HL-60 (cell line): ENCODE results near the gene TRPM6.
A peak's percentile ranks its signal among the peaks of the same experiment; 100 is the strongest.

Experiments used
- DNase-seq, 2 experiments: peaks; one replicate each; pipeline ENCODE4 v3.0.0-alpha.2; 2010 to 2020; ENCODE audit warnings: low read depth in 1 of 2, low spot score in 1 of 2
- H3K27ac ChIP-seq: fragments of 250-450 bp; sonication (Bioruptor Pico); replicated peaks from 2 replicates; pipeline ENCODE4 v1.5.1; 2020; ENCODE audit warnings: mild to moderate bottlenecking, moderate library complexity
- H3K27me3 ChIP-seq: fragments of 250-450 bp; sonication (Bioruptor Pico); 2 replicates; pipeline ENCODE4 v1.5.1; 2021; ENCODE audit warnings: mild to moderate bottlenecking, moderate library complexity; ENCODE audit not compliant: insufficient read depth, poor library complexity, severe bottlenecking
- H3K4me3 ChIP-seq: replicated peaks from 2 replicates; pipeline ENCODE4 v1.5.1; 2011; ENCODE audit warnings: mild to moderate bottlenecking, control low read depth, low read length; ENCODE audit not compliant: insufficient read depth
- CTCF ChIP-seq: IDR thresholded peaks from one replicate; pipeline ENCODE4 v1.5.1; 2011; ENCODE audit warnings: low read length, control low read depth, inconsistent platforms; ENCODE audit not compliant: insufficient read depth
- GABPA ChIP-seq: IDR thresholded peaks from 2 replicates; pipeline ENCODE4 v1.6.1; 2012; ENCODE audit warnings: low read depth
- POLR2AphosphoS5 ChIP-seq: IDR thresholded peaks from 2 replicates; pipeline ENCODE4 v1.6.1; 2012; ENCODE audit warnings: low read depth
- SPI1 ChIP-seq: IDR thresholded peaks from 2 replicates; pipeline ENCODE4 v1.6.1; 2012; ENCODE audit warnings: low read depth, mild to moderate bottlenecking, borderline replicate concordance
- TF ChIP-seq, protein P1 (sequence below): IDR thresholded peaks from 2 replicates; pipeline ENCODE4 v1.6.1; 2012; ENCODE audit warnings: low read depth; ENCODE audit not compliant: insufficient replicate concordance

The TRPM6 gene

DNA sequence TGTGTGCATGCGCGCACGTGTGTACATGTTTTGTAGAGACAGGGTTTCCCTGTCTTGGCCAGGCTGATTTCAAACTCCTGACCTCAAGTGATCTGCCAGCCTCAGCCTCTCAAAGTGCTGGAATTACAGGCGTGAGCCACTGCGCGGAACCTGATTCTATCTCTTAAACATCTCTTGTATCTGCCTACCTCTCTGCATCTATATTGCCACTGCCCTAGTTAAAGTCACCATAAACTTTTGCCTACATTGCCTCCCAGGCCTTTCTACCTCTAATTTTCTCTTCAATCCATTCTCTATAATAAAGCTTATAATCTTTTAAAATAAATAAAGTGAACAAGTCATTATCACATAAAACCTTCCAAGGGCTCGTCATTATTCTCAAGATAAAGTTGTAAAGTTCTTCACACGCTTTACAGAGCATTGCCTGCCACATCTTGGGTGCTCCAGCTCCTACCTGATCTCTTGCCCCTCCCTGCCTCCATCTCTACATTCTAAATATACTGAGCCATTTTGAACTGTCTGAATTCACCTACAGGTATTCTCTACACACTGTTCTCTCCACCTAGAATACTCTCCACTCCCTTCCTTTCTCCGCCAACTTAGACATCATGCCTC is 15.0 kb downstream of the TRPM6 start:
- Histone ChIP-seq H3K4me3 (no peak overlapping the region), H3K27me3 (no peaks in the 10 kb centered on the region), H3K27ac (no peak overlapping the region)
- DNase-seq = no peak
- no peak for TF ChIP-seq POLR2AphosphoS5
- TF ChIP-seq CTCF = no peak
- TF ChIP-seq, protein P1, sequence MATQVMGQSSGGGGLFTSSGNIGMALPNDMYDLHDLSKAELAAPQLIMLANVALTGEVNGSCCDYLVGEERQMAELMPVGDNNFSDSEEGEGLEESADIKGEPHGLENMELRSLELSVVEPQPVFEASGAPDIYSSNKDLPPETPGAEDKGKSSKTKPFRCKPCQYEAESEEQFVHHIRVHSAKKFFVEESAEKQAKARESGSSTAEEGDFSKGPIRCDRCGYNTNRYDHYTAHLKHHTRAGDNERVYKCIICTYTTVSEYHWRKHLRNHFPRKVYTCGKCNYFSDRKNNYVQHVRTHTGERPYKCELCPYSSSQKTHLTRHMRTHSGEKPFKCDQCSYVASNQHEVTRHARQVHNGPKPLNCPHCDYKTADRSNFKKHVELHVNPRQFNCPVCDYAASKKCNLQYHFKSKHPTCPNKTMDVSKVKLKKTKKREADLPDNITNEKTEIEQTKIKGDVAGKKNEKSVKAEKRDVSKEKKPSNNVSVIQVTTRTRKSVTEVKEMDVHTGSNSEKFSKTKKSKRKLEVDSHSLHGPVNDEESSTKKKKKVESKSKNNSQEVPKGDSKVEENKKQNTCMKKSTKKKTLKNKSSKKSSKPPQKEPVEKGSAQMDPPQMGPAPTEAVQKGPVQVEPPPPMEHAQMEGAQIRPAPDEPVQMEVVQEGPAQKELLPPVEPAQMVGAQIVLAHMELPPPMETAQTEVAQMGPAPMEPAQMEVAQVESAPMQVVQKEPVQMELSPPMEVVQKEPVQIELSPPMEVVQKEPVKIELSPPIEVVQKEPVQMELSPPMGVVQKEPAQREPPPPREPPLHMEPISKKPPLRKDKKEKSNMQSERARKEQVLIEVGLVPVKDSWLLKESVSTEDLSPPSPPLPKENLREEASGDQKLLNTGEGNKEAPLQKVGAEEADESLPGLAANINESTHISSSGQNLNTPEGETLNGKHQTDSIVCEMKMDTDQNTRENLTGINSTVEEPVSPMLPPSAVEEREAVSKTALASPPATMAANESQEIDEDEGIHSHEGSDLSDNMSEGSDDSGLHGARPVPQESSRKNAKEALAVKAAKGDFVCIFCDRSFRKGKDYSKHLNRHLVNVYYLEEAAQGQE = no peak
- TF ChIP-seq SPI1 = no peak
- TF ChIP-seq GABPA = no peak

- H3K4me3 ChIP-seq = no peak overlapping the region
- no peak for TF ChIP-seq SPI1
- no peak for TF ChIP-seq GABPA
- no peak for TF ChIP-seq POLR2AphosphoS5
- TF ChIP-seq, protein P1 = no peak
- TF ChIP-seq CTCF = no peak
- DNase-seq = no peak
These were observed 20.2 kb downstream of the TRPM6 start for GRCh38 chr9:74867483-74867882.

GRCh38 chr9:74865177-74865576 is 22.5 kb downstream of the TRPM6 start:
- H3K4me3 ChIP-seq = no peak overlapping the region
- no peaks in the 10 kb centered on the region for H3K27me3 ChIP-seq
- peak in 1 of 2 experiments; percentile 1 for DNase-seq
- no peak for TF ChIP-seq GABPA
- TF ChIP-seq POLR2AphosphoS5 = no peak
- TF ChIP-seq SPI1 = peak; percentile 21; the same call in 1 of the 2 replicates
- TF ChIP-seq, protein P1 = no peak
- H3K27ac ChIP-seq = no peak overlapping the region

More at GRCh38 chr9:74867483-74867882, 20.2 kb downstream of the TRPM6 start:
- Histone ChIP-seq H3K27me3 (no peaks in the 10 kb centered on the region), H3K27ac (no peak overlapping the region)
